HepG2 (cell line): ENCODE measurements around the gene DNAJC8. TPM values are rescaled to one million over a fixed set of nuclear protein-coding genes. Genes with fewer than 3 reads are reported as not detected.

Experiments used
- ATAC-seq: fragments of 200-7000 bp; cut with Tn5 transposase; 3 replicates; pipeline ENCODE4 v1.9.1; 2020; ENCODE audit warnings: mild to moderate bottlenecking, moderate library complexity
- BruUV-seq: library from RNA; stranded (reverse); fragments of 400-500 nt; replicated peaks from 2 replicates; lab custom pipeline; 2021; lab: Mats Ljungman, UMichigan
- CTCF ChIA-PET: fragments of 300-600 bp; formaldehyde crosslinking; extraction: SDS; loops from one replicate; lab custom pipeline; 2021; ENCODE audit warnings: low total read pairs, inconsistent platforms, low intra/inter-chr PET ratio; lab: Yijun Ruan, JAX
- POLR2A ChIA-PET: fragments of 350-600 bp; sonication (Branson Sonifier 250); formaldehyde crosslinking; loops from one replicate; lab custom pipeline; 2020; ENCODE audit warnings: antibody characterized with exemption, inconsistent platforms; lab: Yijun Ruan, JAX
- DNase-seq: peaks from one replicate; pipeline ENCODE4 v3.0.0-alpha.2; 2015; ENCODE audit warnings: low spot score
- FAIRE-seq: peaks from 3 replicates; lab custom pipeline; 2011; peaks lifted over from hg19 to GRCh38; lab: Jason Lieb, UNC
- H2AFZ ChIP-seq: one replicate; pipeline ENCODE4 v1.6.1; 2011; ENCODE audit warnings: low read length, inconsistent platforms
- H3K27ac ChIP-seq: fragments of 300-600 bp; 3 replicates; pipeline ENCODE4 v1.8.0; 2011; ENCODE audit warnings: mixed run types, mild to moderate bottlenecking, mixed read lengths, low read length, inconsistent platforms; ENCODE audit not compliant: insufficient read depth; ENCODE audit errors: extremely low read length
- H3K27me3 ChIP-seq, 2 experiments: fragments of 200-600 bp in 1 of 2; 2 replicates in 1 of 2; 3 replicates in 1 of 2; pipeline versions ENCODE4 v1.6.0 to v1.8.0; 2011; ENCODE audit warnings: low read length in 2 of 2, mild to moderate bottlenecking in 2 of 2, moderate library complexity in 2 of 2, inconsistent platforms in 1 of 2; ENCODE audit not compliant: insufficient read depth in 2 of 2, control insufficient read depth in 1 of 2
- H3K36me3 ChIP-seq, 2 experiments: fragments of 200-600 bp in 1 of 2; replicated peaks in 1 of 2; 2 replicates in 1 of 2; 3 replicates in 1 of 2; pipeline versions ENCODE4 v1.5.1 to v1.8.0; 2011; ENCODE audit warnings: low read length in 2 of 2, inconsistent platforms in 1 of 2; ENCODE audit not compliant: insufficient read depth in 2 of 2, control insufficient read depth in 1 of 2
- H3K4me1 ChIP-seq: 2 replicates; pipeline ENCODE4 v1.5.1; 2012; ENCODE audit warnings: low read length, inconsistent platforms; ENCODE audit not compliant: insufficient read depth
- H3K4me2 ChIP-seq: 2 replicates; pipeline ENCODE4 v1.6.0; 2011; ENCODE audit warnings: low read depth, low read length, inconsistent platforms
- H3K4me3 ChIP-seq, 3 experiments: fragments of 200-600 bp in 1 of 3; sonication (generic), shearing (Covaris generic) in 1 of 3; replicated peaks in 1 of 3; 2 replicates each; pipeline ENCODE4 v1.5.1; 2011 to 2016; ENCODE audit warnings: low read length in 3 of 3, inconsistent platforms in 2 of 3, low read depth in 2 of 3, mild to moderate bottlenecking in 2 of 3, control low read depth in 1 of 3, mixed read lengths in 1 of 3; ENCODE audit not compliant: insufficient read depth in 1 of 3
- H3K79me2 ChIP-seq: one replicate; pipeline ENCODE4 v1.6.1; 2011; ENCODE audit warnings: low read length, inconsistent platforms; ENCODE audit not compliant: insufficient read depth
- H3K9ac ChIP-seq: 2 replicates; pipeline ENCODE4 v1.6.0; 2011; ENCODE audit warnings: mild to moderate bottlenecking, low read depth, low read length, inconsistent platforms; ENCODE audit not compliant: insufficient read depth
- H3K9me3 ChIP-seq: 2 replicates; pipeline ENCODE4 v1.5.1; 2012; ENCODE audit warnings: mild to moderate bottlenecking, low read length
- H4K20me1 ChIP-seq: 2 replicates; pipeline ENCODE4 v1.6.0; 2011; ENCODE audit warnings: inconsistent platforms, mild to moderate bottlenecking, low read length, moderate library complexity; ENCODE audit not compliant: insufficient read depth
- BCL6 ChIP-seq: IDR thresholded peaks from 2 replicates; pipeline ENCODE4 v1.6.1; 2016; ENCODE audit warnings: missing genetic modification reagents, missing compliant biosample characterization
- FOXA1 ChIP-seq, 2 experiments: fragments of 450-650 bp in 1 of 2; sonication (generic) in 1 of 2; formaldehyde crosslinking in 1 of 2; IDR thresholded peaks; 2 replicates each; pipeline versions ENCODE4 v1.4.0 to v1.6.1; 2016 to 2020; ENCODE audit warnings: missing genetic modification reagents in 1 of 2
- FOXA3 ChIP-seq: IDR thresholded peaks from 2 replicates; pipeline ENCODE4 v1.6.1; 2016; ENCODE audit warnings: missing genetic modification reagents, missing compliant biosample characterization
- FOXK2 ChIP-seq: fragments of 450-650 bp; IDR thresholded peaks from 2 replicates; pipeline ENCODE4 v1.6.1; 2016
- MAZ ChIP-seq, 2 experiments: sonication (generic) in 1 of 2; formaldehyde crosslinking in 1 of 2; IDR thresholded peaks; 2 replicates each; pipeline versions ENCODE4 v1.5.0 to v1.6.1; 2012 to 2020; ENCODE audit warnings: low read depth in 2 of 2, mild to moderate bottlenecking in 2 of 2, borderline replicate concordance in 1 of 2, improper control_type of control experiment in 1 of 2, low read length in 1 of 2, missing genetic modification reagents in 1 of 2, moderate library complexity in 1 of 2
- MTF2 ChIP-seq: sonication (generic); formaldehyde crosslinking; IDR thresholded peaks from 2 replicates; pipeline ENCODE4 v1.5.0; 2020; ENCODE audit warnings: missing genetic modification reagents, borderline replicate concordance
- PAWR ChIP-seq: sonication (generic); formaldehyde crosslinking; IDR thresholded peaks from 2 replicates; pipeline ENCODE4 v1.4.0; 2020; ENCODE audit warnings: missing genetic modification reagents, mild to moderate bottlenecking, borderline replicate concordance
- RNF219 ChIP-seq: sonication (generic); formaldehyde crosslinking; IDR thresholded peaks from 2 replicates; pipeline ENCODE4 v1.5.0; 2020; ENCODE audit warnings: mild to moderate bottlenecking, missing genetic modification reagents
- SALL1 ChIP-seq: sonication (generic); formaldehyde crosslinking; IDR thresholded peaks from 2 replicates; pipeline ENCODE4 v1.8.0; 2022; ENCODE audit warnings: mild to moderate bottlenecking, missing genetic modification reagents
- SOX13 ChIP-seq, 3 experiments: fragments of 450-650 bp in 1 of 3; sonication (generic) in 1 of 3; formaldehyde crosslinking in 1 of 3; IDR thresholded peaks in 2 of 3; conservative IDR thresholded peaks in 1 of 3; 2 replicates each; pipeline versions ENCODE4 v1.5.0 to v1.6.1; 2016 to 2020; ENCODE audit warnings: antibody characterized with exemption in 1 of 3, mild to moderate bottlenecking in 1 of 3, missing compliant biosample characterization in 1 of 3, missing genetic modification reagents in 1 of 3, moderate library complexity in 1 of 3
- SSRP1 ChIP-seq: IDR thresholded peaks from 2 replicates; pipeline ENCODE4 v1.6.1; 2016; ENCODE audit warnings: control low read depth
- ZKSCAN5 ChIP-seq: sonication (generic); formaldehyde crosslinking; IDR thresholded peaks from 2 replicates; pipeline ENCODE4 v1.5.1; 2020; ENCODE audit warnings: mild to moderate bottlenecking, missing genetic modification reagents
- ZKSCAN8 ChIP-seq: IDR thresholded peaks from 2 replicates; pipeline ENCODE4 v1.6.1; 2016; ENCODE audit warnings: borderline replicate concordance, missing genetic modification reagents, missing compliant biosample characterization
- ZMYM2 ChIP-seq: sonication (generic); formaldehyde crosslinking; IDR thresholded peaks from 2 replicates; pipeline ENCODE4 v1.8.0; 2022; ENCODE audit warnings: mild to moderate bottlenecking, missing genetic modification reagents
- WGBS: methylation state at CpG from one replicate; pipeline ENCODE4 v1.1.6; 2017; ENCODE audit warnings: low lambda C conversion rate; 5-methylcytosine and 5-hydroxymethylcytosine counted together
- in situ Hi-C: cut with HindIII; loops from 2 replicates; pipeline ENCODE4 v1.10.0; 2017; ENCODE audit warnings: low pct_unique_long_range_greater_than_20kb; ENCODE audit not compliant: extremely low pct_ligation_motif_present
- intact Hi-C: fragments of 100-400 bp; cut with micrococcal nuclease; formaldehyde crosslinking; loops from one replicate; pipeline ENCODE4 v1.10.0; 2022; ENCODE audit not compliant: unreplicated experiment
- polyA plus RNA-seq, 8 experiments: library from polyadenylated mRNA; depleted of rRNA in 3 of 8; stranded (reverse) in 7 of 8; unstranded in 1 of 8; fragments of >200 nt; fragmentation: Illumina TruSeq in 4 of 8; extraction: Trizol in 4 of 8; gene quantifications; 2 replicates each; pipeline versions ENCODE4 v1.2.1 to v1.2.3, GENCODE V29; 2011 to 2016; ENCODE audit warnings: low read depth in 4 of 8, missing spikeins in 1 of 8, mixed read lengths in 1 of 8; ENCODE audit not compliant: insufficient read depth in 1 of 8
- total RNA-seq, 5 experiments: library from RNA; depleted of rRNA; stranded (reverse); fragments of >200 nt; fragmentation: Illumina TruSeq; extraction: Trizol; gene quantifications; 2 replicates each; pipeline ENCODE4 v1.2.3, GENCODE V29; 2016; ENCODE audit warnings: low read depth in 1 of 5

Gene DNAJC8
- total and polyA plus RNA-seq, 2 of the 13 experiments (the other 11 are each of a cell fraction or from before 2014, with no cell fraction given): 54.5 to 126 TPM

GRCh38 chr1:28159680-28160079, 73.1 kb downstream of the DNAJC8 start:
- FAIRE-seq (no peak), ATAC-seq (no peak), DNase-seq (no peak)
- intact Hi-C loops (loop anchor here (10.0 kb wide), 1 partner anchor 65 kb away; no protein-coding TSS in a partner anchor), in situ Hi-C loops (no loop called here)
- H3K9ac ChIP-seq: no peak overlapping the region
- no TSS peak for BruUV-seq
- H3K36me3 ChIP-seq: no peaks in the 10 kb centered on the region
- H3K4me2 ChIP-seq: no peak overlapping the region; the same call in 1 of the 2 replicates
- no peak overlapping the region for H3K27ac ChIP-seq
- H2AFZ ChIP-seq: no peak overlapping the region
- 0 out of 5 replicates have a peak, but pooled peaks cover 0 to 3% of the 10 kb centered on the region in 2 experiments for H3K27me3 ChIP-seq
- H4K20me1 ChIP-seq: no peaks in the 10 kb centered on the region
- no peaks in the 10 kb centered on the region for H3K79me2 ChIP-seq
- H3K4me3 ChIP-seq: no peak overlapping the region
- TF ChIP-seq MTF2 (no peak), ZMYM2 (CRISPR knock-in tag) (no peak)
- ChIA-PET CTCF (no interaction called here), POLR2A (no interaction called here)
- H3K9me3 ChIP-seq: no peaks in the 10 kb centered on the region
- WGBS: 54% methylated on average over 7 of the region's 7 CpGs
- H3K4me1 ChIP-seq: peaks cover 23% of the 10 kb centered on the region

- ChIA-PET POLR2A (no interaction called here), CTCF (no interaction called here)
- Histone ChIP-seq H3K9me3 (no peaks in the 10 kb centered on the region), H3K36me3 (no peaks in the 10 kb centered on the region), H3K27me3 (0 out of 5 replicates have a peak, but pooled peaks cover 0 to 3% of the 10 kb centered on the region in 2 experiments), H3K79me2 (no peaks in the 10 kb centered on the region), H3K9ac (no peak overlapping the region), H3K4me2 (no peak overlapping the region; the same call in 1 of the 2 replicates), H3K27ac (no peak overlapping the region), H4K20me1 (no peaks in the 10 kb centered on the region), H3K4me1 (peaks cover 27% of the 10 kb centered on the region), H3K4me3 (no peak overlapping the region), H2AFZ (no peak overlapping the region)
- no TSS peak for BruUV-seq
- intact Hi-C loops (no loop called here), in situ Hi-C loops (no loop called here)
- FAIRE-seq (no peak), ATAC-seq (no peak), DNase-seq (peak; percentile 30)
- 38% methylated on average over 4 of the region's 4 CpGs for WGBS
- peak; percentile 48; the same call in 1 of the 2 replicates for TF ChIP-seq FOXK2
- no peak for TF ChIP-seq SSRP1 (CRISPR knock-in tag)
- no peak for TF ChIP-seq PAWR (CRISPR knock-in tag)
- TF ChIP-seq RNF219: no peak
- TF ChIP-seq FOXA1 (IDR thresholded peaks at IDR 0.05): no peak
- peak; percentile 54; the same call in 1 of the 2 replicates for TF ChIP-seq FOXA1 (CRISPR knock-in tag; IDR thresholded peaks at IDR 0.05)
- peak; percentile 44; the same call in 1 of the 2 replicates for TF ChIP-seq FOXA3
- TF ChIP-seq ZKSCAN8 (CRISPR knock-in tag): no peak
- TF ChIP-seq MAZ (IDR thresholded peaks at IDR 0.05; ENCODE audit: borderline replicate concordance, low read depth, low read length): no peak
- TF ChIP-seq MAZ (CRISPR knock-in tag; IDR thresholded peaks at IDR 0.05; ENCODE audit: low read depth): no peak
- TF ChIP-seq SALL1 (CRISPR knock-in tag): 0 out of 2 replicates have a peak, but pooled peaks have one; percentile 12
- TF ChIP-seq ZKSCAN5 (CRISPR knock-in tag): no peak
- no peak for TF ChIP-seq SOX13 (IDR thresholded peaks at IDR 0.05)
- TF ChIP-seq SOX13 (CRISPR knock-in tag; conservative IDR thresholded peaks at IDR 0.05 in 1 of 2, IDR thresholded peaks at IDR 0.05 in 1 of 2): peak in 1 of 2 experiments; percentile 27; a peak in 1 of 4 replicates
- TF ChIP-seq BCL6 (CRISPR knock-in tag): peak; percentile 52
These were observed 73.6 kb downstream of the DNAJC8 start for GRCh38 chr1:28159243-28159642.
